IgD-negative memory B cell (primary cell): ENCODE data around the gene HNF1B. TPM values are rescaled to one million over a fixed set of nuclear protein-coding genes. Genes with fewer than 3 reads are reported as not detected.

ENCODE experiments used
- H3K27ac Mint-ChIP-seq, 3 donors: one replicate each; pipeline ENCODE4 v1.8.0; 2020 to 2022; ENCODE audit warnings: mild to moderate bottlenecking in 3 of 3, mixed read lengths in 3 of 3, moderate library complexity in 1 of 3
- H3K27me3 Mint-ChIP-seq: one replicate; pipeline ENCODE4 v1.8.0; 2021; ENCODE audit warnings: mixed read lengths
- H3K36me3 Mint-ChIP-seq: one replicate; pipeline ENCODE4 v1.8.0; 2020; ENCODE audit warnings: mild to moderate bottlenecking, mixed read lengths
- H3K4me1 Mint-ChIP-seq, 3 donors: one replicate each; pipeline ENCODE4 v1.8.0; 2020 to 2022; ENCODE audit warnings: mixed read lengths in 3 of 3, mild to moderate bottlenecking in 1 of 3
- H3K4me3 Mint-ChIP-seq, 4 donors: one replicate each; pipeline ENCODE4 v1.8.0; 2020 to 2022; ENCODE audit warnings: mild to moderate bottlenecking in 4 of 4, mixed read lengths in 4 of 4, moderate library complexity in 3 of 4
- H3K9me3 Mint-ChIP-seq, 3 donors: one replicate each; pipeline ENCODE4 v1.8.0; 2020 to 2021; ENCODE audit warnings: mixed read lengths in 3 of 3, mild to moderate bottlenecking in 1 of 3
- polyA plus RNA-seq: library from polyadenylated mRNA; unstranded; fragments of 300-500 nt; fragmentation: Illumina TruSeq; gene quantifications from one replicate; pipeline ENCODE4 v1.2.3, GENCODE V29; 2021

The HNF1B gene
- polyA plus RNA-seq, 1 donor from 2014 or later = not detected

DNA sequence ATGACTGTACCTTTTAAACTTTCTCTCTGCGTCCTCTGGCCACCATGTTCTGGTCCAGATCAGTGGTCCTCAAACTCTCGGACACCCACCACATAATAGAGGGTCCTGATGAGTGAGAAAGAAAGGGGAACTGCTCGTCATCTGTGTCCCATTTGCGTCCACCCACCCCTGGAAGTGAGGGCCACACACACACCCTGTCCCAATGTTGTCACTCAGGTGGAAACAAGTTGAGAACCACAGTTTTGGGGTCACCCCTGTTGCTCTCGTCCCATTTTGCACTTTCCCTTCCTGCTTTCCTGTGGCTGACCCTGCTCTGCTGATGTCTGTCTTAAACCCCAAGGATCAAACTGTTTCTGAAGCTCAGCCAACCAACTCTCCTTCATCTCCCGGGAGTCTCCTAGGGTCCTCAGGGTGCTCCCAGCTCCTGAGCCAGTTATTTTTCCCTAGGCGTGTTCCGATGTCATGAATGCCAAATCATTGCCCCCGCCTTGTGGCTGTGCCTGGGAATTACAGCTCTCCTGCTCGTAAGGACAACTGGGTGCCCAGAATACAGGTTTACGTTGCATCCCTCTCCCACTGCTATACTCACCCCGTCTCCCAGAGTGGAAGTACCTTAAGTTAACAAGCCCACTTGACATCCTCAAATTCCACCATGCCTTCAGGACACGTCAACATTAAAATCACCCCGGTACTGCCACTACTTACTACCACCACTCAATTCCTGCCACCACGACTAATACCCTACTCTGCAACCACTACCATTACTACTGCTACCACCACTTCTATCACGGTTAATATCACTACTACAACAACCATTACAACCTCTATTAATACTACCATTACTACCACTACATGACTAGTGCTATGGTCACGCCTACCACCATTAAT lies 26.0 kb upstream of the HNF1B start:
- Mint-ChIP-seq H3K4me3 (no peak overlapping the region), H3K4me1 (peaks cover 8 to 28% (median 20%) of the 10 kb centered on the region in 3 donors), H3K36me3 (no peaks in the 10 kb centered on the region), H3K9me3 (no peaks in the 10 kb centered on the region), H3K27ac (no peak overlapping the region), H3K27me3 (peaks cover 2% of the 10 kb centered on the region)

- Mint-ChIP-seq H3K36me3 (no peaks in the 10 kb centered on the region), H3K4me1 (peaks cover 12 to 26% (median 14%) of the 10 kb centered on the region in 3 donors), H3K9me3 (no peaks in the 10 kb centered on the region)
These were observed 24.2 kb upstream of the HNF1B start for GRCh38 chr17:37769050-37769449.

GRCh38 chr17:37768438-37768837 lies 23.6 kb upstream of the HNF1B start:
- no peak overlapping the region for H3K4me3 Mint-ChIP-seq
- H3K27ac Mint-ChIP-seq = no peak overlapping the region
- H3K4me1 Mint-ChIP-seq = peaks cover 10 to 24% (median 14%) of the 10 kb centered on the region in 3 donors
- H3K27me3 Mint-ChIP-seq = peaks cover 10% of the 10 kb centered on the region
- no peaks in the 10 kb centered on the region for H3K9me3 Mint-ChIP-seq
- no peaks in the 10 kb centered on the region for H3K36me3 Mint-ChIP-seq

More at GRCh38 chr17:37769050-37769449, 24.2 kb upstream of the HNF1B start:
- Mint-ChIP-seq H3K4me3 (no peak overlapping the region), H3K27ac (no peak overlapping the region), H3K27me3 (peaks cover 10% of the 10 kb centered on the region)

DNA sequence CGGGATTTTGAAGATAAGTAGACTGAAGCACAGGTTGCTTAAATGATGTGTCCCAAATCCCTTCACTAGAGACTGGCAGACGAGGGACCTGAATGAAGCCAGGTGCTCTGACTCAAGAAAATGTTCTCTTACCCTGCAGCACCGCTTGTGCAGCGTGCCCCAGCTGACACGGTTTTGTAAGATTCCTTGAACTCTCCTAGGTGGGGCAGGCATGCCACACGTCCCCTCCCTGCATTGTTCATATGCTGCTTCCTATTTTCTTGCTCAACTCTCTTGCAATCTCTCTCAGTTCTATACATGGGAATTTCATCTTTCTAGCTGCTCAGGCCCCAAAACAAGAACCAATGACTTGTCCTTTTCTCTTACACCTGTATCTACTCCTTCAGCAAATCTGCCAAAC lies 22.1 kb upstream of the HNF1B start:
- Mint-ChIP-seq H3K4me3 (no peak overlapping the region), H3K36me3 (no peaks in the 10 kb centered on the region), H3K9me3 (no peaks in the 10 kb centered on the region), H3K4me1 (peaks cover 10 to 24% (median 14%) of the 10 kb centered on the region in 3 donors), H3K27me3 (peaks cover 12% of the 10 kb centered on the region), H3K27ac (no peak overlapping the region)

DNA sequence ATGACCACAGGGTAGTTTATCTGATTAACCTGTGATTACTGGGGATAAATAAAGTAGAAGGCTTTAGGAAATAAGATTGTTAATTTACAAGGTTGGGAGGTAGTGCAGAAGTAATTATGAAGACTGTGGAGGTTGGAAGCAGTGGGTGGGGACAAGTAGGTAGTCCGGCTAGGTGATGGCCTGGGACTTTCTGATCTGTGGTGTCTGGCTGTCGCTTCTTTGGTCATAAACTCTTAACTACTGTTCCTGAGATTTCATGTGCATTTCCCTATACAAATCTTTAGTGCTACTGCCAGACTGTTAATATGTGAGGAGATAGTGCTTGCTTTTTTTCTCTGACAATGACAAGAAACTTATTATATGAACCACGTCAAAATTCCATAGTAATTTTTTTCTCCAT lies 19.5 kb upstream of the HNF1B start:
- Mint-ChIP-seq H3K4me1 (peaks cover 10 to 24% (median 11%) of the 10 kb centered on the region in 3 donors), H3K27me3 (peaks cover 19% of the 10 kb centered on the region), H3K4me3 (no peak overlapping the region), H3K36me3 (no peaks in the 10 kb centered on the region), H3K9me3 (no peaks in the 10 kb centered on the region), H3K27ac (peak overlapping the region in 1 of 3 donors; percentile 47)

- peak overlapping the region in 1 of 3 donors; percentile 57 for H3K27ac Mint-ChIP-seq
- peaks cover 23% of the 10 kb centered on the region for H3K27me3 Mint-ChIP-seq
- H3K36me3 Mint-ChIP-seq = no peaks in the 10 kb centered on the region
- peaks cover 10 to 18% (median 11%) of the 10 kb centered on the region in 3 donors for H3K4me1 Mint-ChIP-seq
- H3K9me3 Mint-ChIP-seq = no peaks in the 10 kb centered on the region
- H3K4me3 Mint-ChIP-seq = no peak overlapping the region
These were observed 17.8 kb upstream of the HNF1B start for GRCh38 chr17:37762666-37763065.

DNA sequence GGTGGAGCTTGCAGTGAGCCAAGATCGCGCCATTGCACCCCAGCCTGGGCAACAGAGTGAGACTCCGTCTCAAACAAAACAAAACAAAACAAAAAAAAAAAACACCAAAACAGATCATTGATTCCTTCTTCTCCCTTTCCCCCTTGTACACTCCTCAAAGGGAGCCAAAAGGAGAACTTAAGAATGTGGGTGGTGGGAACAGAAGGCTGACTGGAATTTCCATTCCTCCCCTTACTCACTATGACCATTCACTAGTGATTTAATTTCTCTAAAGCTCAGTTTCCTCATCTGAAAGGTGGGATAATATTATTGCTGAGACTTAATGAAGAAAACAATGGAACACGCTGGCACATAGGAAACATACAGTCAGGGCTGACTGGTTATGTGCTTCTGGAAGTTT lies 17.1 kb upstream of the HNF1B start:
- H3K9me3 Mint-ChIP-seq = no peaks in the 10 kb centered on the region
- H3K36me3 Mint-ChIP-seq = no peaks in the 10 kb centered on the region
- H3K4me3 Mint-ChIP-seq = no peak overlapping the region
- H3K27me3 Mint-ChIP-seq = peaks cover 24% of the 10 kb centered on the region
- no peak overlapping the region for H3K27ac Mint-ChIP-seq
- peaks cover 7 to 15% (median 11%) of the 10 kb centered on the region in 3 donors for H3K4me1 Mint-ChIP-seq

- Mint-ChIP-seq H3K9me3 (no peaks in the 10 kb centered on the region), H3K36me3 (no peaks in the 10 kb centered on the region), H3K27ac (peak overlapping the region in 1 of 3 donors; percentile 76), H3K4me3 (peak overlapping the region in 1 of 4 donors; percentile 13), H3K4me1 (peaks cover 7 to 14% (median 11%) of the 10 kb centered on the region in 3 donors), H3K27me3 (peaks cover 22% of the 10 kb centered on the region)
These were observed 16.2 kb upstream of the HNF1B start for GRCh38 chr17:37761059-37761458.

- no peak overlapping the region for H3K4me3 Mint-ChIP-seq
- H3K9me3 Mint-ChIP-seq = peaks cover 0 to 1% (median 0%) of the 10 kb centered on the region in 3 donors
- H3K27me3 Mint-ChIP-seq = peaks cover 15% of the 10 kb centered on the region
- no peaks in the 10 kb centered on the region for H3K36me3 Mint-ChIP-seq
- peaks cover under 1 to 4% (median 4%) of the 10 kb centered on the region in 3 donors for H3K4me1 Mint-ChIP-seq
- H3K27ac Mint-ChIP-seq = no peak overlapping the region
These were observed 14.3 kb upstream of the HNF1B start for GRCh38 chr17:37759014-37759637.

GRCh38 chr17:37756051-37756450 lies 11.2 kb upstream of the HNF1B start:
- H3K4me1 Mint-ChIP-seq = peaks cover 0 to 3% (median 2%) of the 10 kb centered on the region in 3 donors
- H3K4me3 Mint-ChIP-seq = no peak overlapping the region
- H3K36me3 Mint-ChIP-seq = no peaks in the 10 kb centered on the region
- peaks cover 18% of the 10 kb centered on the region for H3K27me3 Mint-ChIP-seq
- peaks cover 0 to 1% (median 0%) of the 10 kb centered on the region in 3 donors for H3K9me3 Mint-ChIP-seq
- H3K27ac Mint-ChIP-seq = no peak overlapping the region

DNA sequence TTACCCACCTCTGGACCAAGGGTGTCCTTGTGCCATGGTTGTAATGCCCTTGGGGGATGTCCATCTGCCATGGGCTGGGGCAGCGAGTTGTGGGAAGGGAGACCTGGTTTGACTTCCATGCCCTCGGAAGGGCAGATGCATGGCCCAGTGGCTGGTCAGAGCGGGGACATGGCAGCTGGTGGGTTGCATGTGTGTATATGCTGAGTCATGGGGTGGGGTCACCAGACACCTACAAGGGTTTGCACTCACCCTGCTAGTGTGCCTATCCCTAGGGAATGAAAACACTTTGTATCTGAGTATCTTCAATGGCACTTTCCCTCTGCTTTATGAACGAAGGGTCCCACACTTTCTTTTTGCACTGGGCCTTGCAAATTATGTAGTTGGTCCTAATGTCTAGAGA lies 10.6 kb upstream of the HNF1B start:
- Mint-ChIP-seq H3K4me3 (no peak overlapping the region), H3K27ac (no peak overlapping the region), H3K27me3 (peaks cover 22% of the 10 kb centered on the region), H3K36me3 (no peaks in the 10 kb centered on the region), H3K9me3 (peaks cover 0 to 1% (median 0%) of the 10 kb centered on the region in 3 donors), H3K4me1 (peaks cover 0 to 2% (median 0%) of the 10 kb centered on the region in 3 donors)

GRCh38 chr17:37754363-37754762 lies 9.5 kb upstream of the HNF1B start:
- Mint-ChIP-seq H3K27me3 (peaks cover 25% of the 10 kb centered on the region), H3K27ac (no peak overlapping the region)

DNA sequence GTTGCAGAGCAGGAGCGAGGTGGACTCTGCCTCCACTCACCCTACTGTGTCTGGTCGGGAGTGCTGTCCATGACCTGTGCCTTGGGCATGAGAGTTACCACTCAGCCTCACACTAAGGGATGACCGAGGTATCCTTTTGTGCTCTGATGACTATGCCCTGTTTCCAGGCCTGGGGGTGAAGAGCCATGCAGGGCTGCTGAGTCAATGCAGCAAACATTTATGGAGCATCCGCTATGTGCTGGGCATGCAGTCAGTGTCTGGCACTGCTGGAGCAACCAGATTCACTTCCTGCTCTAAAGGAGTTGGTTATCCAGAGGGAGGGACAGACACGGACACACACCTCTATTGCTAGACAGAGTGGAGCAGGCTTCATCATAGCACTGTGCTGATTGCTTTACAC lies 7.6 kb upstream of the HNF1B start:
- Mint-ChIP-seq H3K27me3 (peaks cover 30% of the 10 kb centered on the region), H3K9me3 (peaks cover 0 to 1% (median 0%) of the 10 kb centered on the region in 3 donors), H3K27ac (no peak overlapping the region), H3K36me3 (no peaks in the 10 kb centered on the region), H3K4me3 (no peak overlapping the region), H3K4me1 (peaks cover 0 to 3% (median 2%) of the 10 kb centered on the region in 3 donors)

More at GRCh38 chr17:37754363-37754762, 9.5 kb upstream of the HNF1B start:
- no peaks in the 10 kb centered on the region for H3K36me3 Mint-ChIP-seq
- peaks cover 0 to 2% (median 0%) of the 10 kb centered on the region in 3 donors for H3K4me1 Mint-ChIP-seq
- peaks cover 0 to 1% (median 0%) of the 10 kb centered on the region in 3 donors for H3K9me3 Mint-ChIP-seq
- peak overlapping the region in 1 of 4 donors; percentile 49 for H3K4me3 Mint-ChIP-seq

DNA sequence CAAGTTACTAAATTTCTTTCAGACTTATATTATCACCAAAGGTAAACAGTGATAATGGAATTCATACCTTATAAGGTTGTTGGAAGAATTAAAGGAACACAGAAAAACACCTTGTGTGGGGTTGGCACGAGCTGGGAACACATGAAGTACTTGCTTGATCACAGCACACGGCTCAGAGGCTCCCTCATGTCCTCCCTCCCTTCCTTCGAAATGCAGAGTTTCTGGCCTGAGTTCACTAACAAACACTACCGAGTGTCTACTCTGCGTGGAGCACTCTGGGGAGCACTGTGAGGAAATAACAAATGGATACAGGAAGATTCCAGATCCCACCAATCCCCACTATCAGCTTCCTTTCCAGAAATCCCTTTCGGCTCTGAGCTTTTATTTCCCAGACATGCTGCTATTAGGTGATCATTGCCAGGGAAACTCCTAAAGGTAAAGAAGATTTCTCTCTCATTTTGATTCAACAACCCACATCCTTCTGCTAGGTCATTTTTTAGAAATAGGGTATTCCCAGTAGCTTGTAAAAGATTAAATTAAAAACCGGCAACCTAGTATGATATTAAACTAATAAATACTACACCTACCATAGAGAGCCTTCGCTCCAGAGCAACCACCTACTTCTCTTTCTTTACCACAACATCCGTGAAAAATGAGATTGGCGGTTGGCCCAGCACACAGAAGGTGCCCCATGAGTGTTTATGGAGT lies 6.1 kb upstream of the HNF1B start:
- Mint-ChIP-seq H3K27ac (no peak overlapping the region), H3K4me1 (peaks cover 4 to 5% (median 4%) of the 10 kb centered on the region in 3 donors), H3K36me3 (no peaks in the 10 kb centered on the region), H3K4me3 (no peak overlapping the region), H3K9me3 (peaks cover 0 to 1% (median 0%) of the 10 kb centered on the region in 3 donors), H3K27me3 (peaks cover 41% of the 10 kb centered on the region)

- Mint-ChIP-seq H3K36me3 (no peaks in the 10 kb centered on the region), H3K27me3 (peaks cover 47% of the 10 kb centered on the region), H3K4me3 (no peak overlapping the region), H3K4me1 (peaks cover 7 to 9% (median 8%) of the 10 kb centered on the region in 3 donors), H3K27ac (no peak overlapping the region), H3K9me3 (peaks cover 0 to 1% (median 0%) of the 10 kb centered on the region in 3 donors)
These were observed 5.4 kb upstream of the HNF1B start for GRCh38 chr17:37750292-37750691.
